Omental fat pad (tissue), 4 donors: ENCODE results near the gene NDNF. TPM values are rescaled to one million over a fixed set of nuclear protein-coding genes. Genes with fewer than 3 reads are reported as not detected.

Experiments
- ATAC-seq: fragments of 150-250 bp; one replicate; pipeline ENCODE4 v1.9.1; 2016; ENCODE audit warnings: mild to moderate bottlenecking, moderate library complexity; ENCODE audit not compliant: low FRiP score
- DNase-seq: peaks from one replicate; pipeline ENCODE4 v3.0.0-alpha.2; 2019; ENCODE audit warnings: low spot score
- CTCF ChIP-seq, 3 donors: fragments of 450-650 bp; IDR thresholded peaks; one replicate each; pipeline ENCODE4 v1.5.1; 2016 to 2017; ENCODE audit warnings: antibody characterized with exemption in 3 of 3, mild to moderate bottlenecking in 3 of 3, moderate library complexity in 2 of 3
- total RNA-seq, 4 donors: library from RNA; depleted of rRNA; stranded (reverse); fragments of >200 nt; gene quantifications; one replicate each; pipeline ENCODE4 v1.1.0, GENCODE V29; 2016

NDNF gene
- total RNA-seq, 4 donors from 2014 or later, result 0.84 to 9.3 (median 1.5) TPM

GRCh38 chr4:121009578-121010478, 62.5 kb downstream of the NDNF start:
- TF ChIP-seq CTCF (IDR thresholded peaks at IDR 0.05), result no peak
- DNase-seq (no peak), ATAC-seq (no peak)

GRCh38 chr4:121007660-121008059, 64.7 kb downstream of the NDNF start:
- DNase-seq (no peak), ATAC-seq (no peak)
- TF ChIP-seq CTCF (IDR thresholded peaks at IDR 0.05), result no peak

GRCh38 chr4:121003863-121004262, 68.5 kb downstream of the NDNF start:
- no peak for TF ChIP-seq CTCF (IDR thresholded peaks at IDR 0.05)

GRCh38 chr4:120995266-120996010, 76.9 kb downstream of the NDNF start:
- TF ChIP-seq CTCF (IDR thresholded peaks at IDR 0.05), result no peak
- ATAC-seq (no peak), DNase-seq (no peak)

More at GRCh38 chr4:121003863-121004262, 68.5 kb downstream of the NDNF start:
- DNase-seq (no peak), ATAC-seq (no peak)

- ATAC-seq, result no peak
- DNase-seq, result no peak
- TF ChIP-seq CTCF (IDR thresholded peaks at IDR 0.05), result no peak
These were observed 77.8 kb downstream of the NDNF start for GRCh38 chr4:120994521-120994920.

- DNase-seq (no peak), ATAC-seq (no peak)
- TF ChIP-seq CTCF (IDR thresholded peaks at IDR 0.05), result no peak
These were observed 80.5 kb downstream of the NDNF start for GRCh38 chr4:120991885-120992284.
